GM13976 (cell line): ENCODE results near the gene C1orf174.

Experiments used
- DNase-seq: peaks from one replicate; pipeline ENCODE4 v3.0.0; 2012; ENCODE audit warnings: low spot score
- in situ Hi-C: fragments of 300-500 bp; cut with MboI; formaldehyde crosslinking; loops from one replicate; pipeline ENCODE4 v1.12.0; 2022; ENCODE audit warnings: low sequenced_read_pairs, mixed read lengths, inconsistent platforms; ENCODE audit not compliant: unreplicated experiment
- TF ChIP-seq, protein P1 (sequence below): IDR thresholded peaks from 2 replicates; pipeline ENCODE4 v1.5.1; 2012; ENCODE audit warnings: borderline replicate concordance, mild to moderate bottlenecking; ENCODE audit not compliant: insufficient read depth; ENCODE audit errors: extremely low read depth, missing control alignments, control extremely low read depth

Gene C1orf174

GRCh38 chr1:3879099-3879498, 21.0 kb downstream of the C1orf174 start:
- in situ Hi-C loops: no loop called here
- TF ChIP-seq, protein P1, sequence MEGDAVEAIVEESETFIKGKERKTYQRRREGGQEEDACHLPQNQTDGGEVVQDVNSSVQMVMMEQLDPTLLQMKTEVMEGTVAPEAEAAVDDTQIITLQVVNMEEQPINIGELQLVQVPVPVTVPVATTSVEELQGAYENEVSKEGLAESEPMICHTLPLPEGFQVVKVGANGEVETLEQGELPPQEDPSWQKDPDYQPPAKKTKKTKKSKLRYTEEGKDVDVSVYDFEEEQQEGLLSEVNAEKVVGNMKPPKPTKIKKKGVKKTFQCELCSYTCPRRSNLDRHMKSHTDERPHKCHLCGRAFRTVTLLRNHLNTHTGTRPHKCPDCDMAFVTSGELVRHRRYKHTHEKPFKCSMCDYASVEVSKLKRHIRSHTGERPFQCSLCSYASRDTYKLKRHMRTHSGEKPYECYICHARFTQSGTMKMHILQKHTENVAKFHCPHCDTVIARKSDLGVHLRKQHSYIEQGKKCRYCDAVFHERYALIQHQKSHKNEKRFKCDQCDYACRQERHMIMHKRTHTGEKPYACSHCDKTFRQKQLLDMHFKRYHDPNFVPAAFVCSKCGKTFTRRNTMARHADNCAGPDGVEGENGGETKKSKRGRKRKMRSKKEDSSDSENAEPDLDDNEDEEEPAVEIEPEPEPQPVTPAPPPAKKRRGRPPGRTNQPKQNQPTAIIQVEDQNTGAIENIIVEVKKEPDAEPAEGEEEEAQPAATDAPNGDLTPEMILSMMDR: no peak
- no peak for DNase-seq

DNA sequence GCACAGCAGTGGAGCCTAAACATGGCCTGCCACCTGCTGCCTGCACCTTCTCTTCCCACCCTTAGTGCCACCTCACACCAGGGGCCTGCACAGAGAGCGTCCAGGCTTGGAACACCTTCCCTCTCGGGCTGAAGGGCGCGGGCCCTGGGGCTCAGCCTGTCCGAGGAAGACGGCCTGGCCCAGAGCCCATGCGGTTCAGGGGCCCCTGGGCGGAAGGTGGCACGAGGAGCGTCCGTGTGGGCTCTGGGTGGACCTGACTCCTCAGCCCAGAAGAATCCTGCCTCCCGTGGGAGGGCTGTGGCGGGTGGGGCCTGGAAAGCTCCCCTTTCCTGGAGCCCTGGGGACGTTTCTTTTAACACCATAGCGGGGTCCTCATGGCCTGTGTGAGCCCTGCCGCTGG, 23.4 kb downstream of the C1orf174 start:
- in situ Hi-C loops: no loop called here
- TF ChIP-seq, protein P1: no peak
- no peak for DNase-seq

GRCh38 chr1:3874736-3875135, 25.3 kb downstream of the C1orf174 start:
- TF ChIP-seq, protein P1: no peak
- no peak for DNase-seq
- in situ Hi-C loops: no loop called here

- DNase-seq: no peak
- in situ Hi-C loops: no loop called here
- TF ChIP-seq, protein P1: no peak
Observed at GRCh38 chr1:3872546-3872945, 27.5 kb downstream of the C1orf174 start.

- in situ Hi-C loops: no loop called here
- no peak for DNase-seq
- TF ChIP-seq, protein P1: no peak
Observed at GRCh38 chr1:3871451-3871805, 28.6 kb downstream of the C1orf174 start.

DNA sequence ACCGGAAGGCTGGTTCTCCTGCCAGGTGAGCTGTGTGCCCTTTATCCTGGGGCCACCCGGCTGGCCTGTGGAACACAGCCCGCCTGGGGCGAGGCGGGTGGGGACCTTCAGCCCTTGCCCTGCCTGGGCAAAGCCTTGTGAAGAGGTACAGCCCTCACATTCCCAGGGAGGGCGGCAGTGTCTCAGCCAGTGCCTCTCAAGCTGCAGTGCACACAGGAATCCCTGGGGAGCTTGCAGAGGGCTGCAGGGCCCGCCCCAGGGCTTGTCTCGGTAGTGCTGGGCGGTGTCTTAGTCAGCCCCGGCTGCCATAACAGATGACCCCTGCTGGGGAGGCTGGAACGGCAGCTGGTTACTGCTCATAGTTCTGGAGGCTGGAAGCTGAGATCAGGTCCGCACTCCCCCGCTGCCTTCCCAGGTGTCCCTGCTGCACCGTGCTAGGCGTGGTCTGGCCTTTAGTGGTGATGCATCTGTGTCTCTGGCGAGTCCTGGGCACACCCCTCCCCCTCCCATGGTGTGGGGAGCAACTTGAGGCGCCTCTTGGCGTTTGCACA, 30.2 kb downstream of the C1orf174 start:
- TF ChIP-seq, protein P1: no peak
- in situ Hi-C loops: no loop called here
- DNase-seq: no peak
